H4 (cell line): ENCODE measurements around the gene FERMT3. TPM values are rescaled to one million over a fixed set of nuclear protein-coding genes. Genes with fewer than 3 reads are reported as not detected.
A peak's percentile ranks its signal among the peaks of the same experiment; 100 is the strongest.

Experiments
- DNase-seq: peaks from one replicate; pipeline ENCODE4 v3.0.0-alpha.2; 2015; ENCODE audit warnings: low spot score
- total RNA-seq: library from RNA; depleted of rRNA; stranded (reverse); fragments of >200 nt; shearing (Covaris generic); gene quantifications from 2 replicates; pipeline ENCODE4 v1.2.3, GENCODE V29; 2014

The FERMT3 gene
- total RNA-seq, 1 experiment from 2014 or later, result not detected

- DNase-seq, result peak; percentile 100
Observed at GRCh38 chr11:64185693-64186491, 20.6 kb upstream of the FERMT3 start, which contains the start of gene STIP1. STIP1 (plus strand) TSS chr11:64186171; CDS start chr11:64186262, 91 bp downstream.

- DNase-seq, result no peak
Observed at GRCh38 chr11:64186492-64187165, 19.9 kb upstream of the FERMT3 start.

DNA sequence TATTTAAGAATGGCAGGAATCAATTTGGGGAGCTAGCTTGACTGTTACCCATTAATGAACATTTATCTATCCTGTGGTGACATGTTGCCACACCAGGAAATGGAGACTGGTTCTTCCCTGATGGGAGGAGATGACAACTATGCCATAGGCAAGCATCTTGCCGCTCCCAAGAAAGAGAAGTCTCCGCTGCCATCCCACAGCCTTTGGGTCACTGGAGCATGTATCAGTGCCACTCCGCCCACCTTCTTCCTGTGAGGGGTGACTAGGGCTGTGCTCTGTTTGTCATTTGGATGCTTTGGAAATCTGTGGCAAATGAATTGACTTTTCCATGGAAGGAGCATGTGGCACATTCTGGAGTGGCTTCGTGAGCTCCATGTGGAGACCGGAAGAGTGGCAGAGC, 14.1 kb upstream of the FERMT3 start:
- no peak for DNase-seq

DNA sequence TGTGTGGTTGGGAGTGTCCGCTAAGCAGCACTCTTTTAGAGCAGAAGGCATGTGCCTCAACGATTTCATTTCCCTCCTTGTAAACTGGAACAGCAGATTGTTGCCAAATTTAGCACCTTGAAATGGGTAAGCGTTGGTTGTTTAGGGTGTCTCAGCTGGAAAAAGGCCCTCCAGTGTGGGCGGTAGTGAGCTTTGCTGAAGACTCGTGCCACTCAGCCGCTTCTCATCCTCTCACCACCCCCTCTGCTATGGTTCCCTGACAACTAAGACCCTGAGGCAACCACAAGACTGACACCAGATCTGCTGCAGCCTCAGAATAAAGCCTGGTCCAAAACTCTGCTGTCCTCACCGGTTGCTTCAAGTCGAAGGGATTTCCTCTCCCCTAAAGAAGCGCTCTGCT, 9.9 kb upstream of the FERMT3 start:
- DNase-seq, result no peak

GRCh38 chr11:64198511-64198910, 8.0 kb upstream of the FERMT3 start:
- no peak for DNase-seq

- no peak for DNase-seq
Observed at GRCh38 chr11:64201543-64201942, 5.0 kb upstream of the FERMT3 start.

DNA sequence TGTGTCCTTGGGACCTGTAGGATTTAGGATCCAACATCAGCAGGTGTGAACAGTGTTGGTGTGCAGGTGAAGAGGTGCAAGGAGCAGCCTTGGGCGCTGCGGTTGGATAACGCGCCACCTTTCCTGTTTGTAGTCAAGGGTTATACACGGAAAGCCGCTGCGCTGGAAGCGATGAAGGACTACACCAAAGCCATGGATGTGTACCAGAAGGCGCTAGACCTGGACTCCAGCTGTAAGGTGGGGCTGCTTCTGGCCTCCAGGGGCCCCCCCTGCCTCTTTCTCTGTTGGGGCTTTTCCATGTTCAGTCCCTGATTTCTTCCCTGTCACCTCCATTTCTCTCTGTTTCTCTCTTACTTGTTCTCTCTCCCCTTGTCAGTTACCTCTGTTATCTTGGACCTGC, 3.5 kb upstream of the FERMT3 start:
- DNase-seq, result no peak

GRCh38 chr11:64203421-64204079, 3.0 kb upstream of the FERMT3 start:
- no peak for DNase-seq

DNA sequence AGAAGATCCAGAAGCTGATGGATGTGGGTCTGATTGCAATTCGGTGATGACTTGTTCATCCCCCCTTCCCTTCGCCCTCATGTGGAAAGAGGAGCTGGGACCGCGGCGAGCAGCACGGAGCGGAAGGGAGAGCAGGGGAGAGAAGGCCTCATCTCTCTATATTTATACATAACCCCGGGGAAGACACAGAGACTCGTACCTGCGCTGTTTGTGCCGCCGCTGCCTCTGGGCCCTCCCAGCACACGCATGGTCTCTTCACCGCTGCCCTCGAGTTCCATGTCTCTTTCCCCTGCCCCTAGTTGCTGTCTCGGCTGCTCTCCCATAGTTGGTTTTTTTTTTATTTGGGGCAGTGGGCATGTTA, 2.5 kb upstream of the FERMT3 start:
- no peak for DNase-seq

- peak; percentile 91 for DNase-seq
Observed at GRCh38 chr11:64204464-64204989, 2.0 kb upstream of the FERMT3 start.

DNA sequence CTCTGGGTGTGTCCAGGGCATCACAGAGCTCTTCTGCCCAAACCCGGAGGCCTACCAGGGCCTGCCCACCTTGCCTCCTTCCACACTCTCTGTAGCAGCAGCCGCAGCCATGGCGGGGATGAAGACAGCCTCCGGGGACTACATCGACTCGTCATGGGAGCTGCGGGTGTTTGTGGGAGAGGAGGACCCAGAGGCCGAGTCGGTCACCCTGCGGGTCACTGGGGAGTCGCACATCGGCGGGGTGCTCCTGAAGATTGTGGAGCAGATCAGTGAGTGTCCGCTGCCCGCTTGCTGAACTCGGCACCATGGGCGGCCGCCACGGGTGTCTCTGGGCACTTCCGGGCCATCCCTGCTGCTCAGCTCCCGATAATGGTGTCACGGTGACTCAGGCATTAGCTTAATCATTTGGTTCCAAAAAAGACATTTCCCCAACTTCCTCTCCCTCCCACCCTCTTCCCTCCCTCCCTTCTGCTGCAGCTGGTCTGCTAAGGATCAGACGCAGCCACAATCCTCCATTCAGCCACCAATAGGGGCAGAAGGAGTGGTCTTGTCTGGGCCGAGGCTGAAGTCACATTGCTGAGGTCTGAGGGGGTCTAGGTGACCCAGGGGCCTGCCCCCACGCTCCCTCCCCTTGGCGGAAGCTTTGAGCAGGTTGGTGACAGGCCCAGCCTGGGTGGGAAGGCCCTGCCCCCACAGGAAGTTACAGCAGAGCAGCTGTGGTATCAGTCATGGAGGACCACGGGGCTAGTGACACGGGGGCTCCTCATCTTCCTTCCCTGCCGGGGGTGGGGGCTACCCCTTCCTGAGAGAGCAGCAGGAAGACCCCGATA, 950 bp downstream of the FERMT3 start:
- no peak for DNase-seq

- DNase-seq, result no peak
Observed at GRCh38 chr11:64208086-64208795, 1.7 kb downstream of the FERMT3 start.

- DNase-seq, result no peak
Observed at GRCh38 chr11:64208796-64209562, 2.5 kb downstream of the FERMT3 start.

DNA sequence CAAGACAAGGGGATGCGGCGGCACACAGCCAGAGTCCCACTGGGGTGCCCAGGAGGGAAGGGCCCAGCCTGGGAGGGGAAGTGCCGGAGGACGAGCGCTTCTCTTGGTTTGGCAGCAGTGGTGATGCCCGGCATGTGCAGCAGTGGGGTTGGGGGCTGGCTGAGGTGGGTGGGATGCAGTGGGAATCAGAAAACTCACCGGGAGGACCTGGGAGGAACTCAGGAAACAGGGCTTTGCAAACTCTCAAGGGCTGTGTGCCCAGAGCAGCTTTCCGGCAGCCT, 3.0 kb downstream of the FERMT3 start:
- DNase-seq, result no peak

- no peak for DNase-seq
Observed at GRCh38 chr11:64210301-64211020, 3.9 kb downstream of the FERMT3 start.

DNA sequence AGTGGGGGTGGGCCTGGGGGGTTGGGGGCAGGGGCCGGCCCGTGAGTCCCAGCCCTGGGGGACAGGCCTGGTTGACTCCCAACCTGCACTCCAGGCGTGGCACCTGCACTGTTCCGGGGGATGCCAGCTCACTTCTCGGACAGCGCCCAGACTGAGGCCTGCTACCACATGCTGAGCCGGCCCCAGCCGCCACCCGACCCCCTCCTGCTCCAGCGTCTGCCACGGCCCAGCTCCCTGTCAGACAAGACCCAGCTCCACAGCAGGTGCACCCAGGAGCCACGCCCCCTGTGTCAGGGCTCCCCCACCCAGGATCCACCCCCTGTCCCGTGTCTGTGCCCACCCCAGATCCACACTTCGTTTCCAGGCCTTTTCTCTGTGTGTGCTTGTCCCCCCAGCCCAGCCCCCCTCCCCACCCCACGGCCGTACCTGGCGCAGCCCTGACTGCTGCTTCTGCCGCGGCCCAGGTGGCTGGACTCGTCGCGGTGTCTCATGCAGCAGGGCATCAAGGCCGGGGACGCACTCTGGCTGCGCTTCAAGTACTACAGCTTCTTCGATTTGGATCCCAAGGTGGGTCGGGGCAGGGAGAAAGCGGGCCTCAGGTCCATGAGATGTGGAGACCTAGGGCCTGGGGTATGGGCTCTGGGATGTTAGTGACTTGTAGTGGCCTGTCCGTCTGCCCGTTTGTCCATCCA, 4.8 kb downstream of the FERMT3 start:
- no peak for DNase-seq

DNA sequence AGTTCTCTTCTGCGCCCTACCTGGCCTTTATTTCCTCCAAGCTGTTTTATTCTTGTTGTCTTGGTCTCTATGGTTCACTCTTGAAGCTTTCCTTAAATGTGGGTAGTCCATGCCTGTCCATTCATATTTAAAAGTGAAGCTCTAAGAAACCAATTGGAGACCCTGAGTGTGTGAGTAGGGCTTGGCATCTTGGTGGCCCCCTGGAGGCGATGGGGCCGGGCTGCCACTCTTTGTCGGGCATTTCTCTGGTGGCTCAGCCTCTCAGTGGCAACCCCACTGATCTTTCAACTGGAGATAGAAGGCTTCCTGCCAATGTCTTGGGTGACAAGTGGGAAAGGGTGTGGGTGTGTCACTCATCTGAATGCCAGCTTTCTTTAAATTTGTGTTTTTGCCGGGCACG, 10.4 kb downstream of the FERMT3 start:
- DNase-seq, result no peak

DNA sequence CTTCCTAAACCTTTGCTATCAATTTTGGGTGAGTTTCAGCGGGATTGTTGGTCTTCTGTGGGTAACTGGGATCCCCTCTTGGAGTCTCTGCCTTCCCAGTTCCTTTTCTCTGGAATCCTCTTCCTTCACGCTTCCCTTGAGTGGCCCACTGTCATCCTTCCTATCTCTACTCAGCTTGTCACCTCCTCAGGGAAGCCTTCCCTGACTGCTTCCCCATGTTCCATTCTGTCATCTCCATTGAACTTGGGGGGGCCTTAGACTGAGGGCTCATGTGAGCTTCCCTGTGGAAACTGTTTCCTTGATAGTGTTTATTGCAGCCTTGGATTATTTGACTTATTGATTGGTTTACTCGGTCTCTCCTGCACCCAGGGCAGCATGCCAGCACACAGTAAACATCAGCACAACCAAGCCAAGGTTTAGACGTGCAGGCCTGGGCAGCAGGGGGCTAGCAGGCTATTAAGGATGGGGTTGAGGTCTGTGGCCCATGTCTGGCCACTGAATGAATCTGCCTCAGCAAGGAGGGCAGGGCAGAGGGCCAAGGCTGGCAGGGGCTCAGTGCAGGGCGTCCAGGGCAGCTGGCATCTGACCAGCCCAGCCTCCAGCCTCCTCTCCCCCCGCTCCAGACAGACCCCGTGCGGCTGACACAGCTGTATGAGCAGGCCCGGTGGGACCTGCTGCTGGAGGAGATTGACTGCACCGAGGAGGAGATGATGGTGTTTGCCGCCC, 12.3 kb downstream of the FERMT3 start:
- DNase-seq, result no peak

- no peak for DNase-seq
Observed at GRCh38 chr11:64219354-64219684, 12.8 kb downstream of the FERMT3 start.
